GM23338 (cell line): ENCODE data around the gene USP17L5.
"Not testable (repeated sequence)": the region's sequence is repeated elsewhere in the genome, so short reads cannot be mapped to it uniquely, and the experiment has no call there.

Experiments
- CREB1 ChIP-seq: fragments of 250-450 bp; sonication (Bioruptor Pico); IDR thresholded peaks from 2 replicates; pipeline ENCODE4 v1.5.0; 2020; ENCODE audit warnings: low read depth, mild to moderate bottlenecking, moderate library complexity
- EZH2 ChIP-seq: fragments of 200-600 bp; sonication (generic); IDR thresholded peaks from one replicate; pipeline ENCODE4 v1.8.0; 2017; ENCODE audit warnings: antibody characterized with exemption, mild to moderate bottlenecking, low read depth; ENCODE audit not compliant: unreplicated experiment
- EZH2phosphoT487 ChIP-seq: fragments of 200-600 bp; sonication (generic); IDR thresholded peaks from one replicate; pipeline ENCODE4 v1.8.1; 2018; ENCODE audit warnings: antibody characterized with exemption; ENCODE audit not compliant: unreplicated experiment
- JUNB ChIP-seq: IDR thresholded peaks from one replicate; pipeline ENCODE4 v1.6.1; 2016; ENCODE audit warnings: antibody characterized with exemption; ENCODE audit not compliant: unreplicated experiment
- NANOG ChIP-seq: IDR thresholded peaks from 2 replicates; pipeline ENCODE4 v1.6.1; 2016; ENCODE audit warnings: antibody characterized with exemption, borderline replicate concordance
- POLR2AphosphoS5 ChIP-seq: IDR thresholded peaks from 2 replicates; pipeline ENCODE4 v1.6.1; 2016; ENCODE audit warnings: antibody characterized with exemption, low read depth
- STAT1 ChIP-seq: IDR thresholded peaks from one replicate; pipeline ENCODE4 v1.6.1; 2016; ENCODE audit warnings: antibody characterized with exemption; ENCODE audit not compliant: unreplicated experiment
- ZNF114 ChIP-seq: fragments of 250-450 bp; sonication (Bioruptor Pico); IDR thresholded peaks from 2 replicates; pipeline ENCODE4 v1.5.0; 2020; ENCODE audit warnings: mild to moderate bottlenecking, moderate library complexity
- ZNF331 ChIP-seq: fragments of 250-450 bp; sonication (Bioruptor Pico); IDR thresholded peaks from 2 replicates; pipeline ENCODE4 v1.5.0; 2020; ENCODE audit warnings: low read depth, mild to moderate bottlenecking, moderate library complexity
- TF ChIP-seq, protein P1 (sequence below), 2 experiments: fragments of 200-600 bp in 1 of 2; sonication (generic) in 1 of 2; conservative IDR thresholded peaks; 2 replicates each; pipeline versions ENCODE4 v1.5.1 to v1.6.1; 2016 to 2017; ENCODE audit warnings: antibody characterized with exemption in 2 of 2, low read depth in 2 of 2, mild to moderate bottlenecking in 2 of 2, moderate library complexity in 1 of 2
- TF ChIP-seq, protein P2 (sequence below): IDR thresholded peaks from 2 replicates; pipeline ENCODE4 v1.6.1; 2016; ENCODE audit warnings: antibody characterized with exemption
- TF ChIP-seq, protein P3 (sequence below): IDR thresholded peaks from one replicate; pipeline ENCODE4 v1.6.1; 2018; ENCODE audit warnings: antibody characterized with exemption; ENCODE audit not compliant: unreplicated experiment
- TF ChIP-seq, protein P4 (sequence below): fragments of 250-450 bp; sonication (Bioruptor Pico); IDR thresholded peaks from 2 replicates; pipeline ENCODE4 v1.5.0; 2020; ENCODE audit warnings: mild to moderate bottlenecking, moderate library complexity

DNA sequence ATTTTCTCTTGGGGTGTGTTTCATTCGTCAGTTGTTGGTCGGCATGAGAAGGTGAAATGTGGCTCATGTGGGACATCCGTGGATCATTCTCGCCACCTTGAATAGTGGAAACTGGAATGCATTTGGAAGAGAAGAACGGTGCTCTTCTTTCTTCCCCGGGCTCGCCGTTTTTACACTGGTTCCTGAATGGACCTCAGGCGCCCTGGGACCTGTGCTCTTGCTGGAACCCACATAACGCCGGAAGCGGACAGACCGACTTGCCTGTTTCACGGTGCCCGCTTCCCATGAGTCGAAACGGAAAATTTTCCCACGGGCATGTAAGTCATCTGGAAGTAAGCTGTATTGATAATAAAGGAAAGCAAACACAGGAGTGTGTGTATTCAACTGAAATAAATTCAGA is 11.7 kb downstream of the USP17L5 start:
- TF ChIP-seq, protein P1, sequence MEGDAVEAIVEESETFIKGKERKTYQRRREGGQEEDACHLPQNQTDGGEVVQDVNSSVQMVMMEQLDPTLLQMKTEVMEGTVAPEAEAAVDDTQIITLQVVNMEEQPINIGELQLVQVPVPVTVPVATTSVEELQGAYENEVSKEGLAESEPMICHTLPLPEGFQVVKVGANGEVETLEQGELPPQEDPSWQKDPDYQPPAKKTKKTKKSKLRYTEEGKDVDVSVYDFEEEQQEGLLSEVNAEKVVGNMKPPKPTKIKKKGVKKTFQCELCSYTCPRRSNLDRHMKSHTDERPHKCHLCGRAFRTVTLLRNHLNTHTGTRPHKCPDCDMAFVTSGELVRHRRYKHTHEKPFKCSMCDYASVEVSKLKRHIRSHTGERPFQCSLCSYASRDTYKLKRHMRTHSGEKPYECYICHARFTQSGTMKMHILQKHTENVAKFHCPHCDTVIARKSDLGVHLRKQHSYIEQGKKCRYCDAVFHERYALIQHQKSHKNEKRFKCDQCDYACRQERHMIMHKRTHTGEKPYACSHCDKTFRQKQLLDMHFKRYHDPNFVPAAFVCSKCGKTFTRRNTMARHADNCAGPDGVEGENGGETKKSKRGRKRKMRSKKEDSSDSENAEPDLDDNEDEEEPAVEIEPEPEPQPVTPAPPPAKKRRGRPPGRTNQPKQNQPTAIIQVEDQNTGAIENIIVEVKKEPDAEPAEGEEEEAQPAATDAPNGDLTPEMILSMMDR (conservative IDR thresholded peaks at IDR 0.05; ENCODE audit: low read depth in 2 of 2) = not testable (repeated sequence)
- not testable (repeated sequence) for TF ChIP-seq EZH2; POLR2AphosphoS5; STAT1; EZH2phosphoT487; ZNF331; CREB1 (CRISPR knock-in tag); JUNB; ZNF114 (CRISPR knock-in tag); NANOG
- TF ChIP-seq, protein P2, sequence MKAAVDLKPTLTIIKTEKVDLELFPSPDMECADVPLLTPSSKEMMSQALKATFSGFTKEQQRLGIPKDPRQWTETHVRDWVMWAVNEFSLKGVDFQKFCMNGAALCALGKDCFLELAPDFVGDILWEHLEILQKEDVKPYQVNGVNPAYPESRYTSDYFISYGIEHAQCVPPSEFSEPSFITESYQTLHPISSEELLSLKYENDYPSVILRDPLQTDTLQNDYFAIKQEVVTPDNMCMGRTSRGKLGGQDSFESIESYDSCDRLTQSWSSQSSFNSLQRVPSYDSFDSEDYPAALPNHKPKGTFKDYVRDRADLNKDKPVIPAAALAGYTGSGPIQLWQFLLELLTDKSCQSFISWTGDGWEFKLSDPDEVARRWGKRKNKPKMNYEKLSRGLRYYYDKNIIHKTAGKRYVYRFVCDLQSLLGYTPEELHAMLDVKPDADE = not testable (repeated sequence)
- TF ChIP-seq, protein P3, sequence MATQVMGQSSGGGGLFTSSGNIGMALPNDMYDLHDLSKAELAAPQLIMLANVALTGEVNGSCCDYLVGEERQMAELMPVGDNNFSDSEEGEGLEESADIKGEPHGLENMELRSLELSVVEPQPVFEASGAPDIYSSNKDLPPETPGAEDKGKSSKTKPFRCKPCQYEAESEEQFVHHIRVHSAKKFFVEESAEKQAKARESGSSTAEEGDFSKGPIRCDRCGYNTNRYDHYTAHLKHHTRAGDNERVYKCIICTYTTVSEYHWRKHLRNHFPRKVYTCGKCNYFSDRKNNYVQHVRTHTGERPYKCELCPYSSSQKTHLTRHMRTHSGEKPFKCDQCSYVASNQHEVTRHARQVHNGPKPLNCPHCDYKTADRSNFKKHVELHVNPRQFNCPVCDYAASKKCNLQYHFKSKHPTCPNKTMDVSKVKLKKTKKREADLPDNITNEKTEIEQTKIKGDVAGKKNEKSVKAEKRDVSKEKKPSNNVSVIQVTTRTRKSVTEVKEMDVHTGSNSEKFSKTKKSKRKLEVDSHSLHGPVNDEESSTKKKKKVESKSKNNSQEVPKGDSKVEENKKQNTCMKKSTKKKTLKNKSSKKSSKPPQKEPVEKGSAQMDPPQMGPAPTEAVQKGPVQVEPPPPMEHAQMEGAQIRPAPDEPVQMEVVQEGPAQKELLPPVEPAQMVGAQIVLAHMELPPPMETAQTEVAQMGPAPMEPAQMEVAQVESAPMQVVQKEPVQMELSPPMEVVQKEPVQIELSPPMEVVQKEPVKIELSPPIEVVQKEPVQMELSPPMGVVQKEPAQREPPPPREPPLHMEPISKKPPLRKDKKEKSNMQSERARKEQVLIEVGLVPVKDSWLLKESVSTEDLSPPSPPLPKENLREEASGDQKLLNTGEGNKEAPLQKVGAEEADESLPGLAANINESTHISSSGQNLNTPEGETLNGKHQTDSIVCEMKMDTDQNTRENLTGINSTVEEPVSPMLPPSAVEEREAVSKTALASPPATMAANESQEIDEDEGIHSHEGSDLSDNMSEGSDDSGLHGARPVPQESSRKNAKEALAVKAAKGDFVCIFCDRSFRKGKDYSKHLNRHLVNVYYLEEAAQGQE = not testable (repeated sequence)
- TF ChIP-seq, protein P4, sequence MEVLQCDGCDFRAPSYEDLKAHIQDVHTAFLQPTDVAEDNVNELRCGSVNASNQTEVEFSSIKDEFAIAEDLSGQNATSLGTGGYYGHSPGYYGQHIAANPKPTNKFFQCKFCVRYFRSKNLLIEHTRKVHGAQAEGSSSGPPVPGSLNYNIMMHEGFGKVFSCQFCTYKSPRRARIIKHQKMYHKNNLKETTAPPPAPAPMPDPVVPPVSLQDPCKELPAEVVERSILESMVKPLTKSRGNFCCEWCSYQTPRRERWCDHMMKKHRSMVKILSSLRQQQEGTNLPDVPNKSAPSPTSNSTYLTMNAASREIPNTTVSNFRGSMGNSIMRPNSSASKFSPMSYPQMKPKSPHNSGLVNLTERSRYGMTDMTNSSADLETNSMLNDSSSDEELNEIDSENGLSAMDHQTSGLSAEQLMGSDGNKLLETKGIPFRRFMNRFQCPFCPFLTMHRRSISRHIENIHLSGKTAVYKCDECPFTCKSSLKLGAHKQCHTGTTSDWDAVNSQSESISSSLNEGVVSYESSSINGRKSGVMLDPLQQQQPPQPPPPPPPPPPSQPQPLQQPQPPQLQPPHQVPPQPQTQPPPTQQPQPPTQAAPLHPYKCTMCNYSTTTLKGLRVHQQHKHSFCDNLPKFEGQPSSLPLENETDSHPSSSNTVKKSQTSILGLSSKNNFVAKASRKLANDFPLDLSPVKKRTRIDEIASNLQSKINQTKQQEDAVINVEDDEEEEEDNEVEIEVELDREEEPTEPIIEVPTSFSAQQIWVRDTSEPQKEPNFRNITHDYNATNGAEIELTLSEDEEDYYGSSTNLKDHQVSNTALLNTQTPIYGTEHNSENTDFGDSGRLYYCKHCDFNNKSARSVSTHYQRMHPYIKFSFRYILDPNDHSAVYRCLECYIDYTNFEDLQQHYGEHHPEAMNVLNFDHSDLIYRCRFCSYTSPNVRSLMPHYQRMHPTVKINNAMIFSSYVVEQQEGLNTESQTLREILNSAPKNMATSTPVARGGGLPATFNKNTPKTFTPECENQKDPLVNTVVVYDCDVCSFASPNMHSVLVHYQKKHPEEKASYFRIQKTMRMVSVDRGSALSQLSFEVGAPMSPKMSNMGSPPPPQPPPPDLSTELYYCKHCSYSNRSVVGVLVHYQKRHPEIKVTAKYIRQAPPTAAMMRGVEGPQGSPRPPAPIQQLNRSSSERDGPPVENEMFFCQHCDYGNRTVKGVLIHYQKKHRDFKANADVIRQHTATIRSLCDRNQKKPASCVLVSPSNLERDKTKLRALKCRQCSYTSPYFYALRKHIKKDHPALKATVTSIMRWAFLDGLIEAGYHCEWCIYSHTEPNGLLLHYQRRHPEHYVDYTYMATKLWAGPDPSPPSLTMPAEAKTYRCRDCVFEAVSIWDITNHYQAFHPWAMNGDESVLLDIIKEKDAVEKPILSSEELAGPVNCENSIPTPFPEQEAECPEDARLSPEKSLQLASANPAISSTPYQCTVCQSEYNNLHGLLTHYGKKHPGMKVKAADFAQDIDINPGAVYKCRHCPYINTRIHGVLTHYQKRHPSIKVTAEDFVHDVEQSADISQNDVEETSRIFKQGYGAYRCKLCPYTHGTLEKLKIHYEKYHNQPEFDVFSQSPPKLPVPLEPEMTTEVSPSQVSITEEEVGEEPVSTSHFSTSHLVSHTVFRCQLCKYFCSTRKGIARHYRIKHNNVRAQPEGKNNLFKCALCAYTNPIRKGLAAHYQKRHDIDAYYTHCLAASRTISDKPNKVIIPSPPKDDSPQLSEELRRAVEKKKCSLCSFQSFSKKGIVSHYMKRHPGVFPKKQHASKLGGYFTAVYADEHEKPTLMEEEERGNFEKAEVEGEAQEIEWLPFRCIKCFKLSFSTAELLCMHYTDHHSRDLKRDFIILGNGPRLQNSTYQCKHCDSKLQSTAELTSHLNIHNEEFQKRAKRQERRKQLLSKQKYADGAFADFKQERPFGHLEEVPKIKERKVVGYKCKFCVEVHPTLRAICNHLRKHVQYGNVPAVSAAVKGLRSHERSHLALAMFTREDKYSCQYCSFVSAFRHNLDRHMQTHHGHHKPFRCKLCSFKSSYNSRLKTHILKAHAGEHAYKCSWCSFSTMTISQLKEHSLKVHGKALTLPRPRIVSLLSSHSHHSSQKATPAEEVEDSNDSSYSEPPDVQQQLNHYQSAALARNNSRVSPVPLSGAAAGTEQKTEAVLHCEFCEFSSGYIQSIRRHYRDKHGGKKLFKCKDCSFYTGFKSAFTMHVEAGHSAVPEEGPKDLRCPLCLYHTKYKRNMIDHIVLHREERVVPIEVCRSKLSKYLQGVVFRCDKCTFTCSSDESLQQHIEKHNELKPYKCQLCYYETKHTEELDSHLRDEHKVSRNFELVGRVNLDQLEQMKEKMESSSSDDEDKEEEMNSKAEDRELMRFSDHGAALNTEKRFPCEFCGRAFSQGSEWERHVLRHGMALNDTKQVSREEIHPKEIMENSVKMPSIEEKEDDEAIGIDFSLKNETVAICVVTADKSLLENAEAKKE = not testable (repeated sequence)
